Right hindlimb (tissue), 1 donor: ENCODE results near the gene FAM90A1.
A peak's percentile ranks its signal among the peaks of the same experiment; 100 is the strongest.
"Not testable (repeated sequence)": the region's sequence is repeated elsewhere in the genome, so short reads cannot be mapped to it uniquely, and the experiment has no call there.

Experiments used
- DNase-seq: peaks from one replicate; pipeline ENCODE4 v3.0.0-alpha.2; 2018

The FAM90A1 gene, protein sequence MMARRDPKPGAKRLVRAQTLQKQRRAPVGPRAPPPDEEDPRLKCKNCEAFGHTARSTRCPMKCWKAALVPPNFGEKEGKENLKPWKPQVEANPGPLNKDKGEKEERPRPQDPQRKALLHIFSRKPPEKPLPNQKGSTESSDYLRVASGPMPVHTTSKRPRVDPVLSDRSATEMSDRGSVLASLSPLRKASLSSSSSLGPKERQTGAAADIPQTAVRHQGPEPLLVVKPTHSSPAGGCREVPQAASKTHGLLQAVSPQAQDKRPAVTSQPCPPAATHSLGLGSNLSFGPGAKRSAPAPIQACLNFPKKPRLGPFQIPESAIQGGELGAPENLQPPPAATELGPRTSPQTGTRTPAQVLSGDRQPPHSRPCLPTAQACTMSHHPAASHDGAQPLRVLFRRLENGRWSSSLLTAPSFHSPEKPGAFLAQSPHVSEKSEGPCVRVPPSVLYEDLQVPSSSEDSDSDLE

GRCh38 chr12:8226992-8227731 lies at the start of gene FAM90A1:
Gene FAM90A1 (minus strand): TSS chr12:8227618. CDS start chr12:8224832, 2,786 bp downstream.
- not testable (repeated sequence) for DNase-seq

DNA sequence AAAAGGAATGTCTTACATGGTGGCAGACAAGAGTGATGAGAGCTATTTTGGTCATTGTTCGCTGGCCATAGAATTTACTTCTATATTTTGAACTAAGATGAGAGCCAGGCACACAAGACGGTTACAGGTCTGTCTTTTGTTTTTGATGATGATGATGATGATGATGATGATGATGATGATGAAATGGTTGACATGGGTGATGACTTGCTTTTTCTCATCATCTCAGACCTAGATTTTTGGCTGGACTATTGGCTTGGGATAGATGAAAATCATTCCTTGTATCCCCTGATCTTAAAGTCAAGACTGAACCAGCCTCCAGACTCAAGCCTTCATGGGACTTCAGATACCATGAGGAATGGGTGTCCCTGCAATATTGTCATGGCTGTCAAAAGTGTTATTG lies 49.0 kb upstream of the FAM90A1 start:
- DNase-seq, result not testable (repeated sequence)

DNA sequence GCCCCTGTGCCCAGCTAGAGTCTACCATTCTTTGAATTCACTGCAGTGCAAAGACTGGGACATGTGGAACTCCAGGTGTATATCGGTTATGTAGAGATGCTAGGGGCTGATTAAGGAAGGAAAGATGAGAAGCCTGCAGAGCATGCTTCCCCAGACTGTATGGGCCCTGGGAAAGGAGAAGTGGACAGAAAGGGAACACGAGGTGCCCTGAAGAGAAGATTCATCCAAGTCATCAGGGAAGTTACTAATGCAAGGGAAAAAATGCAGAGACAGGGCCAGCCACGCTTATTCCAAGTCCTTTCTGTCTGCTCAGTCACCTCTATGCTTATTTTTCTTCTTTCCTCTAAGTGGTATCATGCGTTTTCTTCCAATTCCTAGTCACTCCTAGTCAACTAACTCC lies 39.3 kb upstream of the FAM90A1 start:
- not testable (repeated sequence) for DNase-seq

DNA sequence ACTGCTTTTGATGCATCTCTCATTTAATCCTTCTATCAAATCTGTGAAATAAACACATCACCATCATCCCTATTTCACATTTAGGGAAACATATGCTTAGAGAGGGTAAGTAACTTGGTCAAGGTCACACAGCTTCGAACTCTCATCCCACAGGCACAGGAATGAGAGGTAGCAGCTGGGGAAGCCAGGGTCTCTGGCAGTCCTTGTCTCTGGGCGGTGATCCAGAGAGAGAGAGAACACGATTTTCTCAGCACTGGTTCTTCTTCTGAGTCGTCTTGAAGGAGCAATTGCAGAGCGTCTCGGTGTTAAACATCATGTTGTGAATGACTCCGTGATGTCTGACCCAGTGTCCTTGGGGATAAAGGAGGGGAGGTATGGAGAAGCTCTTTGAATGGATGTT lies 36.8 kb upstream of the FAM90A1 start:
- DNase-seq, result not testable (repeated sequence)

DNA sequence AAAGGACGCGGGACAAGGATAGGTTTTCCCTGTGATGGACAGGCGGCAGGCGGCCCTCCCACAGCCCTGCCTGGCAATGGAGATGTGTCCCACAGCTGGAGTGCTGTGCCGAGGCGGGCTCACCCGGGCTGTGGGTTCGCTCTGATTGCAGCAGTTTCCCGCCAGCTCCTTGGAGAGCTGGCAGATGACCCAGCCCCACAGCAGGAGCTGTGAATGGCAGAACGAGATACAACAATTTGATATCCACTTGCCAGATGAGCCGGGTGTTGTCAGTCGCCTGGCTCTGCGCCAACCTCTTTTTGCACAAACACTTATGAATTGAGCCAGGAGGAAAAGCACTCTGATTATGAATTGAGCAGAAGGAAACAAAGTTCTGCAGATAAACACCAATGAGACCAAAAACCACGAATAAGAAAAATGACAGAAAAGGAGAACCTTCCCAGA lies 33.7 kb upstream of the FAM90A1 start:
- DNase-seq, result peak; percentile 45

- DNase-seq, result not testable (repeated sequence)
Measured at GRCh38 chr12:8256356-8256755, 28.9 kb upstream of the FAM90A1 start.

DNA sequence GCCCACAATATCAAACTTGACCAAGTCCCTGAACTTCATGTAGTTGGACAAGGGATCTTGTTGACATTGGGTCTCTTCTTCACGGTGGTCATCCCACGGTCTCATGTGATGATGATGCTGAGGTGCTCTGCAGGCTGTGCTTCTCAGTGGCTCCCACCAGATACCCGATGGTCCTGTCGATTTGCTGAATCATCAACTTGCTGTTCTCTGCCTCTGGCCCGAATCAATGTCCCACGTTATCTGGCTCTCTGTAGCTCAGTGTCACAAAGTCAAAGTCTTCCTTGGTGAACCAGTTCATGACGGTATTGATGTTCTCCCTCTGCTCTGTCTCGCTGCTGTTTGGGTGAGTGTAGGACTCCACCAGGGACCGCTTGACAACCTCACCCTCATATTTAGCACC lies 27.3 kb upstream of the FAM90A1 start:
- not testable (repeated sequence) for DNase-seq

DNA sequence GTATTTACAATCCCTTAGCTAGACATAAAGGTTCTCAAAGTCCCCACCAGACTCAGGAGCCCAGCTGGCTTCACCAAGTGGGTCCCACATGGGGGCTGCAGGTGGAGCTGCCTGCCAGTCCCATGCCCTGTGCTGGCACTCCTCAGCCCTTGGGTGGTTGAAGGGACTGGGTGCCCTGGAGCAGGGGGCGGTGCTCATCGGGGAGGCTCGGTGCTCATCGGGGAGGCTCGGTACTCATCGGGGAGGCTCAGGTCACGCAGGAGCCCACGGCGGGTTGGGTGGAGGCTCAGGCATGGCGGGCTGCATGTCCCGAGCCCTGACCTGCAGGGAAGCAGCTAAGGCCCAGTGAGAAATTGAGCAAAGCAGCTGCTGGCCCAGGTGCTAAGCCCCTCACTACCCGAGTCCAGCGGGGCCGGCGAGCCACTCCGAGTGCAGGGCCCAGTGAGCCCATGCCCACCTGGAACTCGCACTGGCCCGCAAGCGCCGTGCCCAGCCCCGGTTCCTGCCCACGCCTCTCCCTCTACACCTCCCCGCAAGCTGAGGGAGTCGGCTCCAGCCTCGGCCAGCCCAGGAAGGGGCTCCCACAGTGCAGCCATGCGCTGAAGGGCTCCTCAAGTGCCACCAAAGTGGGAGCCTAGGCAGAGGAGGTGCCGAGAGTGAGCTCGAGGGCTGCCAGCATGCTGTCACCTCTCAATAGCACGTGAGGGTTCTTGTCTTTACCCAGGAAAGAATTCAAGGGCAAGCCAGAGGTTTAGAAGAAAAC lies 24.8 kb upstream of the FAM90A1 start:
- DNase-seq, result not testable (repeated sequence)

DNA sequence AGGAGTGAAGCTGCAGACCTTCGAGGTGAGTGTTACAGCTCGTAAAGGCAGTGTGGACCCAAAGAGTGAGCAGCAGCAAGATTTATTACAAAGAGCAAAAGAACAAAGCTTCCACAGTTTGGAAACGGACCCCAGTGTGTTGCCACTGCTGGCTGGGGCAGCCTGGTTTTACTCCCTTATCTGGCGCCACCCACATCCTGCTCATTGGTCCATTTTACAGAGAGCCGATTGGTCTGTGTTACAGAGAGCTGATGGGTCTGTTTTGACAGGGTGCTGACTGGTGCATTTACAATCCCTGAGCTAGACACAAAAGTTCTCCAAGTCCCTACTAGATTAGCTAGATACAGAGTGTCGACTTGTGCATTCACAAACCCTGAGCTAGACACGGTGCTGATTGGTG lies 24.2 kb upstream of the FAM90A1 start:
- DNase-seq, result not testable (repeated sequence)

DNA sequence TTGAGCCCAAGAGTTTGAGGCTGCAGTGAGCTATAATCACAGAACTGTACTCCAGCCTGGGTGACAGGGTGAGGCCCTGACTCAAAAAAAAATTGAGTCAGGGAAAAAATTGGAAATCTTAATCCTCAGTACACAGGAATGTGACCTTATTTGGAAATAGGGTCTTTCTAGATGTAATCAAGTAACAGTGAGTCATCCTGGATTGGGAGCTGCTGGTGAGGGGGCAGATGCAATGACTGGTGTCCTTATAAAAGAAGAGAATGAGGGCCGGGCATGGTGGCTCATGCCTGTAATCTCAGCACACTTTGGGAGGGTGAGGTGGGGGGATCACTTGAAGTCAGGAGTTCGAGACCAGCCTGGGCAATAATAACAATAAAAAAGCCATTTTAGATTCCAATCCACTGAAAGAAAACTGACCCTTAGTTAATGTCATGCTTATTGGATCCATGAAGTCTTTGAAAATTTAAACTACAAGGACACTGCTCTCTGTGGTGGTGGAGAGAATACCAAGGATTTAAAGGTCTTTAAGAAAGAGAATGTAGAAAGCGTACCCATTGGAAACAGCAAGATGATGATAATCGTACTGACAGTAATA lies 19.6 kb upstream of the FAM90A1 start:
- DNase-seq, result not testable (repeated sequence)

- not testable (repeated sequence) for DNase-seq
Measured at GRCh38 chr12:8243682-8244161, 16.3 kb upstream of the FAM90A1 start.

- peak; percentile 98 for DNase-seq
Measured at GRCh38 chr12:8242880-8243681, 15.7 kb upstream of the FAM90A1 start.

GRCh38 chr12:8242622-8242879 lies 15.1 kb upstream of the FAM90A1 start:
- not testable (repeated sequence) for DNase-seq

DNA sequence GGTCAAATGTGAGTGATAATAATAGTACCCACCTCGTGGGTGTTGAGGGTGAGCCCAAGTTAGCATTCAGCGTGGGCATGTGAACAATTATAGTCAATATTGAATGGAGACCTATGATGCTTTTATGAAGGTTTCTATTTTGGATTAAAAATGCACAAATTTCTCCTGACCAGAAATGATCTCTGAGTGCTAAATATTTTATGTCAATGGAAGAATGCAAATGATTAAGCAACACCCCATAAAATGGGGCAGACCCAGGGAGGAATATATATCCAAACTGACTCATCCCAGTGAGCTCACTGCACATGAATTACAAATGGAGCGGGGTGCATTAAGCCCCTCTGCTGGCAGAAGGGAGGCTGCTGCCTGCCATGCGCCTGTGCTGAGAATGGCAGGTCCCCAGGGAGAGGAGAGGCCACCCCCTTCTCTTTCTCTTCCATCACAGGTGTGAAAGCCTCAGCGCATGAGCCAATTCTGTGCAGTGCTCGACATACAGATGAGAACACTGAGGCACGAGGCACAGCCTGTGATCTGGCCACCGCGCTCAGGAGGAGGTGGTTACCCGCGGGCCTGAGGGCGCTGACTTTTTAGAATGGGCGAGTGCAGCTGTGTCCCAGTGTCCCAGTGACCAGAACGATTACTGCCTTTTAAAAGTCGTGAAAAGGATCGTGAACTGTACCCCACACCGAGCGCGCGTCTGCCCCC lies 14.7 kb upstream of the FAM90A1 start:
- not testable (repeated sequence) for DNase-seq

DNA sequence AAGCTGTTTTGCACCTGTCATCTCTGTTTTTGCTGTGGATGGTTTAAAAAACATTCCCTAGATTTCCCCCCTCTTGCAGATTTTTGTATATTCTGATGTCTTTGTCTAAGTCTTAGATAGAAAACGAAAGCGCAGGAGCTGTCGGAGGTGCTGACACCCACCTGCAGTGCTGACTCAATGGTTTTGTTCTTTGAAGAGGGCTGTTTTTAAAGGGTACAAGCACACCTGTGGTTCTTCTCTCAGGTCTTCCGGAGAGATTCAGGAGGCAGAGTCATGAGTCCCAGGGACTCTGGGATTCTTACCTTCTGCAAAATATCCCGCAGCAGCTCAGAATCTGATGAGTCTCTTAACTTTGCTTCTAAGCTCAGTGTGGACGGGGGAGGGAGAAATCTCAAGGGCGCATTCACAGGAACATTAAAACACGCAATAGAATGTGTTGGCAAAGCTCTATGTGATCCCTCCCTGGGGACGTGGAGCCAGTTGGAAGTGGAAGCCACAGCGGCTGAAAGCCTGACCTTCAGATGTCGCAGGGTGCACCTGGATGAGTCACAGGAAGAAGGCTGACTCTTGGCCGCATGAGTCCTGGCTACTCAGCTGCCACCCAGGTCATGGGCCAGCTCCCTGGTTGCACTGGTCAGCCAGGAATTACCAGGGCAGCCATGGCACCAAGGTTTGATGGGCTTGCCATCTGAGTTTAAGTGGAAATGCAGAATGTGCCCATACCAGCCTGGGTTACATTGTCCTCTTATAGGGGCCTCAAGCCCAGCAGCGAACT lies 13.1 kb upstream of the FAM90A1 start:
- not testable (repeated sequence) for DNase-seq

DNA sequence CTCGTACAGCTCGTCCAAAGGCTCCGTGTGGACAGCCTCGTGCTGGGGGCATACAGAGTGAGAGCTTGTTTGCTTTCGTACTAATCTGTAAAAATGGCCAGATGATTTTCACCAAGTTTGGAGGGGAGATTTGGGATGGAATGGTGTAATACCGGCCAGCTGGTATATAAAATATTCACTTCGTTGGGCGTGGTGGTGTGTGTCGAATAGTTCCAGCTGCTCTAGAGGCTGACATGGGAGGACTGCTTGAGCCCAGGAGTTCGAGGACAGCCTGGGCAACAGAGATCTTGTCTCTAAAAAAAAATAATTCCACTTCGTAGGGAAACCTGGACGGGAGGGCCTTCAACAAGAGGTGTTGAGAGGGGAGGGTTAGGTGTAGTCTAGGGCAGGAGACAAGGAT lies 9.6 kb upstream of the FAM90A1 start:
- not testable (repeated sequence) for DNase-seq

GRCh38 chr12:8235316-8236157 lies 8.1 kb upstream of the FAM90A1 start:
- not testable (repeated sequence) for DNase-seq

- DNase-seq, result not testable (repeated sequence)
Measured at GRCh38 chr12:8234746-8235145, 7.3 kb upstream of the FAM90A1 start.

DNA sequence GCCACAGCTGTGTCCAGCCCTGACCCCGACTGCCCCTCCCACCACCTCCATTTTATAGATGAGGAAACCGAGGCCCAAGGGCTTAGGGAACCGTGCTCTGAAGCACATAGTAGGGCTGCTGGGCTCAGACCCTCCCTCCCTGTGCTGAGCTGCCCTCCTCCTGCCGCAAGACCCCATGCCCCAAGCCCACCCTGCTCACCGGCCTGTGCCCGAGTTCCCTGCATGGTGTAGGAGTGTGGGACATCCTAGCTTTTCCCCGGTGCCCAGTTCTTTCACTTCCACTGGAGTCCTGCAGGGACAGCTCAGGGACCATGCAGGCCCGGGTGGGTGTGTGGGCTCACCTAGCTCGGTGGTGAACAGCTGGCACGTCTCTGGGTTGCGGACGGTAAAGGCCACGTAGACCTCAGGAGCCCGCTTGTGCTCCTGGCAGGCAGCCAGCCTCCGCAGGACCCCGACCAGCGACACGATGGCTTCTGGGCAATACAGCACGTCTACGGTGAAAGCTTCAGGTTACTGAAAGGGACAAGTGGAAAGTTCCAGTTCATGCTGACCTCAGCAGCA lies 6.6 kb upstream of the FAM90A1 start:
- DNase-seq, result not testable (repeated sequence)
